HG03060 (cell line): ENCODE measurements around the gene GPR141.

Experiments used
- ATAC-seq: cut with Tn5 transposase; IDR thresholded peaks from one replicate; pipeline ENCODE4 v1.9.1; 2021; ENCODE audit warnings: low read depth, moderate number of reproducible peaks; ENCODE audit not compliant: unreplicated experiment

GPR141 gene

GRCh38 chr7:37729181-37729580, 45.6 kb downstream of the GPR141 start:
- ATAC-seq = no peak

GRCh38 chr7:37730501-37730900, 46.9 kb downstream of the GPR141 start:
- ATAC-seq = no peak

- no peak for ATAC-seq
Measured at GRCh38 chr7:37732253-37732652, 48.7 kb downstream of the GPR141 start.

GRCh38 chr7:37732888-37733287, 49.3 kb downstream of the GPR141 start:
- no peak for ATAC-seq

- no peak for ATAC-seq
Measured at GRCh38 chr7:37735196-37735595, 51.6 kb downstream of the GPR141 start.

- ATAC-seq = no peak
Measured at GRCh38 chr7:37738321-37738720, 54.8 kb downstream of the GPR141 start.

GRCh38 chr7:37740398-37740797, 56.8 kb downstream of the GPR141 start:
- no peak for ATAC-seq

- ATAC-seq = no peak
Measured at GRCh38 chr7:37741776-37742175, 58.2 kb downstream of the GPR141 start.

GRCh38 chr7:37751096-37751495, 67.5 kb downstream of the GPR141 start:
- no peak for ATAC-seq

GRCh38 chr7:37753398-37754050, 70.0 kb downstream of the GPR141 start:
- no peak for ATAC-seq

GRCh38 chr7:37756797-37757551, 73.4 kb downstream of the GPR141 start:
- no peak for ATAC-seq

- ATAC-seq = no peak
Measured at GRCh38 chr7:37757563-37757962, 74.0 kb downstream of the GPR141 start.

- no peak for ATAC-seq
Measured at GRCh38 chr7:37758501-37759045, 75.0 kb downstream of the GPR141 start.

GRCh38 chr7:37759526-37759925, 76.0 kb downstream of the GPR141 start:
- no peak for ATAC-seq

GRCh38 chr7:37765421-37765829, 81.9 kb downstream of the GPR141 start:
- no peak for ATAC-seq

- ATAC-seq = no peak
Measured at GRCh38 chr7:37765872-37766525, 82.4 kb downstream of the GPR141 start.

- no peak for ATAC-seq
Measured at GRCh38 chr7:37768611-37769010, 85.0 kb downstream of the GPR141 start.

GRCh38 chr7:37769291-37769690, 85.7 kb downstream of the GPR141 start:
- ATAC-seq = no peak

- no peak for ATAC-seq
Measured at GRCh38 chr7:37769726-37770125, 86.2 kb downstream of the GPR141 start.

- ATAC-seq = no peak
Measured at GRCh38 chr7:37770838-37771237, 87.3 kb downstream of the GPR141 start.

- ATAC-seq = no peak
Measured at GRCh38 chr7:37771342-37771741, 87.8 kb downstream of the GPR141 start.
